ENCODE measurements around the gene TMX4. TPM values are rescaled to one million over a fixed set of nuclear protein-coding genes. Genes with fewer than 3 reads are reported as not detected.
A peak's percentile ranks its signal among the peaks of the same experiment; 100 is the strongest.
"Not testable (repeated sequence)": the region's sequence is repeated elsewhere in the genome, so short reads cannot be mapped to it uniquely, and the experiment has no call there.

Gene TMX4
- total RNA-seq, 1 donor from 2014 or later: 72.5 TPM

GRCh38 chr20:7980332-7981046 is 39.1 kb downstream of the TMX4 start:
- intact Hi-C loops (cut with DNase I): no loop called here
- ATAC-seq (peak; percentile 85), DNase-seq (ENCODE audit: low spot score) (no peak)

GRCh38 chr20:7977709-7978108 is 41.9 kb downstream of the TMX4 start:
- no peak for DNase-seq (ENCODE audit: low spot score)
- intact Hi-C loops (cut with DNase I): no loop called here
- ATAC-seq: no peak

DNA sequence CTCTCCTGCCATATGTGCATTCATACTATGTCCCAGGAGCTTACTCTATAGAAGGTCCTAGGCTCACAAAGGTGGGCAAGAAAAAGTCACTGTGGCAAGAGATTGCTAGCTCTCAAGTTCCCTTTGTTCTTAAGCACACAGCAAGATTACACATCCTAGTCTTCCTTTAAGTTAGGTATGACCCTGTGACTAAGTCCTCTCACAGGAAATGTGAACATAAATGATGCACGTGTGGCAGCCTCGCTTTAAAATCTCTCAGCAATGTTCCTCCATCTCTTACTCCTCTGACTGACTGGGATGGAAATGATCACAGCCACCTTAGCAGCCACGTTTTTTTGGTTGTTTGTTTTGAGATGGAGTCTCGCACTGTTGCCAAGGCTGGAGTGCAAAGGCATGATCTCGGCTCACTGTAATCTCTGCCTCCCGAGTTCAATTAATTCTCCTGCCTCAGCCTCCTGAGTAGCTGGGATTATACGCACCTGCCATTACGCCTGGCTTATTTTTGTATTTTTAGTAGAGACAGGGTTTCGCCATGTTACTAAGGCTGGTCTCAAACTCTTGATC is 43.6 kb downstream of the TMX4 start:
- DNase-seq (ENCODE audit: low spot score) (no peak), ATAC-seq (no peak)
- intact Hi-C loops (cut with DNase I): no loop called here

DNA sequence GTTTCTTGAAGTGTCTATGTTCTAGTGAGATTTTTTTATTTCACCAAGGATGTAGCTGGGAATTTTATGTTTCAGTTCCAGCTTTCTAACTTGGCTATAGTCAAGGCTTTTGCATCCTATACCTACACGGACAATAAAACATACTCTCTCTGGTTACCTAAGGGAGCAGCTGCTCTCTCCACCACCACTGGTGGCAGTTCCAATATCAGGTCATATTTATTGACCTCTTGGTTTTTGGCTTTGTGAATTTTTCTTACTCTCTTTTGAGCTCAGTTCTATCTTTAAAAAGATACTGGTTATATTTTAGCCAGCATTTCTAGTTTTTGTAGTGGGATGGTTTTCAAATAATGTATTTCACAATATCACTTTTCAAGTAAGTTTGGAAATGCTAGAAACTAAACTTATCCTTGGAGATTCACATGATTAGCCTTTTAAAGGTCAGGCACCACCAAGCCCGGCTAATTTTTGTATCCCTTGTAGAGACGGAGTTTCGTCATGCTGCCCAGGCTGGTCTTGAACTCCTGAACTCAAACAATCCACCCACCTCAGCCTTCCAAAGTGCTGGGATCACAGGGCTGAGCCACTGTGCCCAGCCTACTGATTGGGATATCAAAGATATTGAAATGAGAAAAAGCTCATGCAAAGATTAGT is 44.7 kb downstream of the TMX4 start:
- intact Hi-C loops (cut with DNase I): no loop called here
- DNase-seq (ENCODE audit: low spot score): no peak
- ATAC-seq: peak; percentile 30

DNA sequence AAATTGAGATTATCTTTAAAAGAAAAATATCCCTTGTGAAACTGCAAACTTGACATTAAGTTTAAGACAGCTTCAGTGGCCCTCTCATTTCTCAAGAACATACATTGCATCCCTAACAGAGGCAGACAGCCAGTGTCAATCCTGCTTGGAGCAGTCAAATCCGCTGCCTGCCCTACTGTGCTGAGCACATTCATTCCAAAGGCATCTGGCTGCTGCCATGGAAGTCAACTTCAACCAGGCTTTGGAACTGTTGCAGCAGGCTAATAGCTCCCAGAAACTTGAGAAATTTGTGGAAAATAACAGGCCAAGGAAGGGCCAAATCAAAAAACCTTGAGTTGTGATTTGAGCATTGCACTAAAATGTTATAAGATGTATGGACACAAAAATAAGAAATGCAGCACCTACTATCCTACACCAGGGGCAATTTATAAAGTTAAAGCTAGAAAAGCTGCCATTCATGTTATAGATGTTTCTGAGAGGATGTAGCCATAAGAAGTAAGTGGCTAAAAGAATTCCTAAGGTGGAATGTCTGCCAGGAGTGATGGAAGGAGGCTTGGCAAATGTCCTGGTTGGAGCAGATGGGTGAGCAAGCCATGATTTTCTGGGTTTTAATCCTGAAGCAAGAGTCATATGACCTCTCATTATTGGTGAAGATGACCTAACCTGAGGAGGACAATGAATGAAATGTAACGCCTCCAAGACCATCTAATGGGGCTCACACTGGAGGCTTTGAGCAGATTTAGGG is 47.9 kb downstream of the TMX4 start:
- intact Hi-C loops (cut with DNase I): no loop called here
- DNase-seq (ENCODE audit: low spot score): no peak
- no peak for ATAC-seq

DNA sequence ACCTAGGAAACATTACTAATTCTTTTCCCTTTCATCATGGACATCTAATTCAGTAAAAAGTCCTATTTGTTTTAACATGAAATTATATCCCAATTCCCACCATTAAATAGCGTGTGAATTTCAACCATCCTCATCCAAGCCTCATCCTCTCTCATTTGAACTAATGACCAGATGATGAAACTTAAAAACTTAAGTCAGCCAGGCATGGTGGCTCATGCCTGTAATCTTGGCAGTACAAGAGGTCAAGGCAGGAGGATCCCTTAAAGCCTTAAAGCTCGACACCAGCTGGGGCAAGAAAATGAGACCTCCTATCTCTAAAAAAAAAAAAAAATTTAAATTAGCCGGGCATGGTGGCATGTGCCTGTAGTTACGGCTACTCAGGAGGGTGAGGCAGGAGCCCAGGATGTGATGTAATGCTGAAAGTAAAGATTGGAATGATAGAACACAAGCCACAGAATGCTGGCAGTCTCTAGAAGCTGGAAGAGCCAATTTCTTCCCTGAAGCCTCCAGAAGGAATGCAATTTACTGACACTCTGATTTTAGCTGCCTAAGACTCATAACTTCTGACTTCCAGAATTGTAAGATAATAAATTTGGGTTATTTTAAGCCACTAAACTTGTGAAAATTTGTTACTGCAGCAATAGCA is 52.2 kb downstream of the TMX4 start:
- DNase-seq (ENCODE audit: low spot score): no peak
- intact Hi-C loops (cut with DNase I): no loop called here
- peak; percentile 95 for ATAC-seq

DNA sequence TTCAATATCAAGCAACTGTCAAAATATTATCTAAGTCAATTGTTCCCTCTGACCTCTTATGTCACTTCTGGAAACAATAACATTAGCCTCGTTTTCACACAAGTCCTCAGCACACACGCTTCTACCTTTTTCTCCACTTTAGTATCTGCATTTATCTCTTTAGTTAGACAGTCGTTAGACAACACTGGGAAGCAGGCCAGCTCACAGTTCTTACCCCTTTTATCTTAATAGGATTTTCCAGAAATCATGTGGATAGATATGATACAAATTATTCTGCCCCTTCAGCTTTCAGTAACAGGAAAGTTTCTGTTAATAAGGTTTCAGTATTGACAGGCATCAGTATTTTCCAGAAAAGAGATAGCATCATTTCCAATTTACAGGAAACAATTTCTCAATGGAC is 53.4 kb downstream of the TMX4 start:
- DNase-seq (ENCODE audit: low spot score): no peak
- intact Hi-C loops (cut with DNase I): no loop called here
- no peak for ATAC-seq

DNA sequence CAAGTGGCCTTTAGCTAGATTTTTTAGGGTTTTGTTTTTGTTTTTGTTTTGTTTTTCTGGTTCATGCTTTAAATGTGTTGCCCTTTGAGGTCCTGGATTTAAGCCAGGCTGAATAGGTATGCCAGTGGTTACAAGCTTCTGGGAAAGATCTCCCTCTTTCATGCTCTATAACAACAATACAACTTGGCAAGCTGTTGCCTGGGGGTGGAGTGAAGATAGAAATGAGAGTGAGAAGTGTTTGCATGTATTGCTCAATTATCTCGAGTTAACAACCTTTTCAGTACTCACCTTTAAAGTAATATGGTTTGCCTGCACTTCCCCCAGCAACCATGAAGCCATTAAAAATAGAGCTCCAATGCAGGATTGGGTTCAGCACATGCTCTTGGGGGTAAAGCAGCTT is 60.1 kb downstream of the TMX4 start:
- ATAC-seq: peak; percentile 26
- DNase-seq (ENCODE audit: low spot score): no peak
- intact Hi-C loops (cut with DNase I): no loop called here

DNA sequence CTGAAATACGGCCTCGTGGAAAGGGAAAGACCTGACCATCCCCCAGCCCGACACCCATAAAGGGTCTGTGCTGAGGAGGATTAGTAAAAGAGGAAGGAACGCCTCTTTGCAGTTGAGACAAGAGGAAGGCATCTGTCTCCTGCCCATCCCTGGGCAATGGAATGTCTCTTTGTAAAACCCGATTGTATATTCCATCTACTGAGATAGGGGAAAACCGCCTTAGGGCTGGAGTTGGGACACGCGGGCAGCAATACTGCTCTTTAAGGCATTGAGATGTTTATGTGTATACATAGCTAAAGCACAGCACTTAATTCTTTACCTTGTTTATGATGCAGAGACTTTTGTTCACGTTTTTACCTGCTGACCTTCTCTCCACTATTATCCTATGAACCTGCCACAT is 63.0 kb downstream of the TMX4 start:
- ATAC-seq; intact Hi-C loops (cut with DNase I); DNase-seq (ENCODE audit: low spot score): not testable (repeated sequence)

- ATAC-seq: no peak
- intact Hi-C loops (cut with DNase I): no loop called here
- no peak for DNase-seq (ENCODE audit: low spot score)
Measured at GRCh38 chr20:7950387-7950786, 69.2 kb downstream of the TMX4 start.

GRCh38 chr20:7943891-7944290 is 75.7 kb downstream of the TMX4 start:
- ATAC-seq (no peak), DNase-seq (ENCODE audit: low spot score) (no peak)
- intact Hi-C loops (cut with DNase I): no loop called here

DNA sequence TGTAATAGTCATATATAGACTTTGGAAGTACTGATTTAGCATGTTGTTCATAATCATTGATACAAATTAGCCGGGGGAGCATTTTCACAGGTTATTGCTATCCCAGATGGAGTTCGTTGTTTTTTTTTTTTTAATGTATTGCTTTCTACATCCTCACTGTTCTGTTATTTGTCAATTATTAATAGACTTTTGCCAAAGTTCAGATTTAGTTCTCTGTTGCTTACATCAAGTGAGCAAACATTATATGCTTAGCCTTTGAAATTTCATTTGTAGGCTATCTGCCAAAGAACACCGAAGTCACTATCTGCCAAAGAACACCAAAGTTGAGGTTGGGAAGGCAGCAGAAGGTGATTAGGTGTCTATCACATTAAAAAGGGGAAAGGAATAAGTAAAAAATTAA is 79.2 kb downstream of the TMX4 start, which contains the start of gene HAO1:
Gene HAO1 (minus strand): TSS at position 118 of the 400 bp plus-strand sequence. CDS start 36 bp downstream, at position 82.
- DNase-seq (ENCODE audit: low spot score) (no peak), ATAC-seq (no peak)
- intact Hi-C loops (cut with DNase I): no loop called here

DNA sequence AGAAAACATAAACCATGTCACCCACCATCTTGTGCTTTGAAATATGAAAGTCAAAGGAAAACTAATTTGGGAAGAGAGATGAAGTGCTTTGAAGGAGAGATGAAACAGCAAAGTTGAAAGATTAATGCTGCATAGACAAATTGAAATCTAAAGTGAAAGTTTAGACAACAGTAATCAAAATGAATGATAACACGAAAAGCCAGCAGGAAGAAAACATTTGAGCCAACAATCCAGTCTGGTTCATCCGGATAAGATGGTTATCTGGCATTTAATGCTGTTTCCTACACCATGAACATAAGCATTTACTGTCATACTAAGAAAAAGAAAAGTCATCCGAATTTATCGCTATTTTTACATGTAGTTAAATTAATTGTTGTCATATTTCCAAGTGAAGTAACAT is 79.9 kb downstream of the TMX4 start:
- intact Hi-C loops (cut with DNase I): no loop called here

DNA sequence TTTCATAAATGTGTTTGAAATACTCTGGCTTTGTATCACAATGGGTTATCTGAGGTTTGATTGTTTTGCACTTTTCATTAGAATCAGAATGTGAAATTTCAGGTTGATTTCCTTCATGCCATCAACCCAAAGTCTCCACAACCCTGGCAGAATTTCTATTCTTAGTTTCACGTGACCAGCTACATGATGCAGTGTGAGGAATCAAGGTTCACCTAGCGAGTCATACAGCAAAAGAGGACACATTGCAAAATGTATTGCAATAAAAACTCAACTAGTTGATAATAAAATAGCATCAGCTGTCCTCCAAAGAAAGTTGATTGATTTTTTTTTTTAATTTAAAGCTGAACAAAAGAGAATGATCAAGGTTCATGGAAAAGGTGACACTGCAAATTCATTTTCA is 81.5 kb downstream of the TMX4 start:
- intact Hi-C loops (cut with DNase I): no loop called here
- ATAC-seq: no peak
- no peak for DNase-seq (ENCODE audit: low spot score)

More for the DNA sequence above, 79.9 kb downstream of the TMX4 start:
- ATAC-seq (no peak), DNase-seq (ENCODE audit: low spot score) (no peak)

DNA sequence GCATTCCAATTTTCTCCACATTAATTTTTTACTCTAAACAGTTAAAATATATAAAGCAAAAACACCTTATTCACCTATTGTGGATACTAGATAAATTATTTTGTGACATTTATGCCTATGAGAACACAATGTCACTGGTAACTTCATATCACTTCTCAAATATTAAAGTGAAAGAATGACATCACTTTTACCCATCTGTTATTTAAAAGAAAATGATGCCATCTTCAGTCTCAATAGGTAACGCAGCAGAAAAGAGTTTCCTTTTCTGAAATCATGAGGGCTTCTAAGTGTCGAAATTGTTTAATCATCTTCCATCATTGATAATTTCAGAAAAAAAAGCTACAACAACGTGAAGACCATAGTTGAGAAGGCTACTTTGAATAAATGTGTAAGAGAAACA is 82.2 kb downstream of the TMX4 start:
- no peak for ATAC-seq
- no peak for DNase-seq (ENCODE audit: low spot score)
- intact Hi-C loops (cut with DNase I): no loop called here

- intact Hi-C loops (cut with DNase I): no loop called here
- DNase-seq (ENCODE audit: low spot score) (no peak), ATAC-seq (no peak)
Measured at GRCh38 chr20:7935027-7935551, 84.5 kb downstream of the TMX4 start.

DNA sequence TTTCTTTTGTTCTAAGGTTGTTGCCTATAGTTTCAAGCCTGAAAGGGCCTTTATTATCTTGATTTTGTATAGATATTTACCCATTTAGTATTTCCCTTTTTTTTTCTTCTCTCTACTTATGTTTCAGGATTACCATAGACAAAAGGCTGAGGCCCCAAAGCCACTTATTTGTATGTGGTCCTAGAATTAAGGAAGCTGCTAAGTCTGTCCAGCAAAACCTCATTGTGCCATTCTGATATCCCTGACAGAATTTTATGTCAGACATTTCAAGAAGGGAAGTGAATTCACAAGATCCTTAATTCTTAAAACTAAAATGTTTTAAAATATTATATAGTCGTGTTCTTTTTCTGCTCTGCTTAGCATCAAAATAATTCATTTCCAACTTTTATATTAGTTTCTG is 86.2 kb downstream of the TMX4 start:
- intact Hi-C loops (cut with DNase I): no loop called here
- DNase-seq (ENCODE audit: low spot score) (no peak), ATAC-seq (no peak)

DNA sequence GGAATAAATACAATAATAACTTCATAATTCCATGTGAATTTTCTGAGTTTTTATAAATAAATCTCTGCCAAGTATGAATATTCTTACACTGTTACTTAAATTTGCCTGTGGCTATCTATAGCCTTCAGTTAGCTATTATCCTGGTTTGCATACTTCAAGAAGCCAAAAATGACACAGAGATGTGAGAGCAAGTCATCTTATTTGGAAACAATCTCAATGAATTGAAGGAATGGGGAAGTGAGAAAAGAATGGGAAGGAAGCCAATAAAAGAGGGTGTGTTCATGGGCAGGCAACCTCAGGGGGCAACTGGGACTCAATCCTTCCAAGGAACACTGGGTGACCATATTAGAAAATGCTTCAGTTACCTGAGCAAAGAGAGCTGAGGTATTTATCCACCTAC is 89.2 kb downstream of the TMX4 start:
- no peak for ATAC-seq
- intact Hi-C loops (cut with DNase I): no loop called here
- no peak for DNase-seq (ENCODE audit: low spot score)
